Panc1 (cell line): ENCODE data around the gene ACER3. TPM values are rescaled to one million over a fixed set of nuclear protein-coding genes. Genes with fewer than 3 reads are reported as not detected.
"Not testable (repeated sequence)": the region's sequence is repeated elsewhere in the genome, so short reads cannot be mapped to it uniquely, and the experiment has no call there.

Experiments used
- ATAC-seq: fragments of 200-7000 bp; cut with Tn5 transposase; 2 replicates; pipeline ENCODE4 v1.9.1; 2020; ENCODE audit warnings: mild to moderate bottlenecking, moderate library complexity
- BruUV-seq: library from RNA; stranded (reverse); fragments of 400-500 nt; replicated peaks from 2 replicates; lab custom pipeline; 2021; lab: Mats Ljungman, UMichigan
- CTCF ChIA-PET: fragments of 300-600 bp; sonication (Branson Sonifier 250); formaldehyde crosslinking; loops from one replicate; lab custom pipeline; 2022; ENCODE audit warnings: antibody characterized with exemption; lab: Charles Lee
- POLR2A ChIA-PET: fragments of 300-600 bp; sonication (Branson Sonifier 250); formaldehyde crosslinking; loops from one replicate; lab custom pipeline; 2022; ENCODE audit warnings: antibody characterized with exemption; lab: Charles Lee
- DNase-seq: peaks from one replicate; pipeline ENCODE4 v3.0.0-alpha.2; 2010; ENCODE audit warnings: low read depth, low spot score
- H3K27ac ChIP-seq: 2 replicates; pipeline ENCODE4 v1.5.1; 2011; ENCODE audit warnings: mild to moderate bottlenecking, low read length, inconsistent platforms
- H3K27me3 ChIP-seq: fragments of 200-500 bp; sonication (Bioruptor generic); 2 replicates; pipeline ENCODE4 v1.6.0; 2014; ENCODE audit warnings: low read length, inconsistent platforms; ENCODE audit not compliant: control insufficient read depth, insufficient read depth
- H3K36me3 ChIP-seq: fragments of 200-500 bp; sonication (Bioruptor generic); 2 replicates; pipeline ENCODE4 v1.5.1; 2014; ENCODE audit warnings: inconsistent platforms, mild to moderate bottlenecking, low read length, moderate library complexity; ENCODE audit not compliant: control insufficient read depth, insufficient read depth
- H3K4me1 ChIP-seq: 2 replicates; pipeline ENCODE4 v1.5.1; 2011; ENCODE audit warnings: inconsistent platforms, mild to moderate bottlenecking, low read length, moderate library complexity; ENCODE audit not compliant: control insufficient read depth, insufficient read depth
- H3K4me3 ChIP-seq, 2 experiments: 2 replicates each; pipeline ENCODE4 v1.5.1; 2011 to 2012; ENCODE audit warnings: low read depth in 2 of 2, low read length in 2 of 2, mild to moderate bottlenecking in 2 of 2, inconsistent platforms in 1 of 2, moderate library complexity in 1 of 2
- H3K9me3 ChIP-seq: fragments of 200-500 bp; sonication (Bioruptor generic); 2 replicates; pipeline ENCODE4 v1.5.1; 2014; ENCODE audit warnings: low read depth, mild to moderate bottlenecking, inconsistent platforms, low read length, moderate library complexity; ENCODE audit not compliant: control insufficient read depth, insufficient read depth
- POLR2AphosphoS5 ChIP-seq: IDR thresholded peaks from 2 replicates; pipeline ENCODE4 v1.6.1; 2012; ENCODE audit warnings: mild to moderate bottlenecking, low read depth, low read length, moderate library complexity
- SIN3A ChIP-seq: IDR thresholded peaks from 2 replicates; pipeline ENCODE4 v1.6.1; 2012; ENCODE audit warnings: low read depth, mild to moderate bottlenecking, low read length, moderate library complexity, borderline replicate concordance; ENCODE audit not compliant: insufficient read depth
- TCF7L2 ChIP-seq: IDR thresholded peaks from 2 replicates; pipeline ENCODE4 v1.6.1; 2011; ENCODE audit warnings: mild to moderate bottlenecking, low read depth, low read length, inconsistent platforms
- in situ Hi-C: cut with HindIII; loops from 2 replicates; pipeline ENCODE4 v1.10.0; 2016; ENCODE audit warnings: low sequenced_read_pairs, low pct_unique_long_range_greater_than_20kb
- intact Hi-C: fragments of 100-400 bp; cut with micrococcal nuclease; formaldehyde crosslinking; loops from one replicate; pipeline ENCODE4 v1.10.0; 2022; ENCODE audit not compliant: unreplicated experiment
- total RNA-seq: library from RNA; stranded (reverse); gene quantifications from one replicate; pipeline ENCODE4 v1.2.1, GENCODE V29; 2021; ENCODE audit not compliant: unreplicated experiment
- TF ChIP-seq, protein P1 (sequence below), 2 experiments: IDR thresholded peaks; 2 replicates each; pipeline ENCODE4 v1.6.1; 2011 to 2012; ENCODE audit warnings: low read depth in 2 of 2, control low read depth in 1 of 2, low read length in 1 of 2, mild to moderate bottlenecking in 1 of 2, moderate library complexity in 1 of 2; ENCODE audit not compliant: insufficient read depth in 1 of 2
- TF ChIP-seq, protein P2 (sequence below): fragments of 450-650 bp; IDR thresholded peaks from 2 replicates; pipeline ENCODE4 v1.5.1; 2017; ENCODE audit warnings: mild to moderate bottlenecking

The ACER3 gene
- total RNA-seq, 1 experiment from 2014 or later: 41.8 TPM

DNA sequence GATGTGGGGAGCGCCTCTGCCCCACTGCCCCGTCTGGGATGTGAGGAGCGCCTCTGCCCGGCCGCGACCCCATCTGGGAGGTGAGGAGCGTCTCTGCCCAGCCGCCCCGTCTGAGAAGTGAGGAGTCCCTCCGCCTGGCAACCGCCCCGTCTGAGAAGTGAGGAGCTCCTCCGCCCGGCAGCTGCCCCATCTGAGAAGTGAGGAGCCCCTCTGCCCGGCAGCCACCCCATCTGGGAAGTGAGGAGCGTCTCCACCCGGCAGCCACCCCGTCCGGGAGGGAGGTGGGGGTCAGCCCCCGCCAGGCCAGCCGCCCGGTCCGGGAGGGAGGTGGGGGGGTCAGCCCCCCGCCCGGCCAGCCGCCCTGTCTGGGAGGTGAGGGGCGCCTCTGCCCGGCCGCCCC is 39.3 kb upstream of the ACER3 start:
- intact Hi-C loops, BruUV-seq, CTCF ChIA-PET, ATAC-seq, H3K9me3 ChIP-seq, H3K4me3 ChIP-seq, H3K27me3 ChIP-seq, POLR2A ChIA-PET, DNase-seq, H3K27ac ChIP-seq, H3K36me3 ChIP-seq, in situ Hi-C loops: not testable (repeated sequence)
- H3K4me1 ChIP-seq: peaks cover 18% of the 10 kb centered on the region

DNA sequence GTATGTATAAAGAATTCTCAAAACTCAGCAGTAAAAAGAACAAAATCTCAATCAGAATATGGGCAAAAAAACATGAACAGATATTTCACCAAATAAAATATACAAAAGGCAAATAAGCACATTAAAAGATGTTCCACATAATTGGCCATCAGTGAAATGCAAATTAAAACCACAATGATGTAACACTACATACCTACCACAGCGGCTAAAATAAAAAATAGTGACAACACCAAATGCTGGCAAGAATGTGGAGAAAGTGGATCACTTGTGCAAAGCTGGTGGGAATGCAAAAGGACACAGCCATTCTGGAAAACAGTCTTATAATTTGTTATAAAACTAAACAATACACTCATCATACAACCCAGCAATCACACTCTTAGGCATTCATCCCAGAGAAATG is 38.3 kb upstream of the ACER3 start:
- no TSS peak for BruUV-seq
- H3K4me3 ChIP-seq: no peak overlapping the region
- ChIA-PET CTCF (interaction anchor here (0.6 kb wide), 1 partner anchor 127 kb away, joined by 6 read pairs; no protein-coding TSS in a partner anchor), POLR2A (interaction anchor here (0.6 kb wide), 2 partner anchors 9 to 16 kb away, joined by 3 read pairs; no protein-coding TSS in a partner anchor)
- H3K27me3 ChIP-seq: no peaks in the 10 kb centered on the region
- peak overlapping the region; percentile 26; the same call in 1 of the 2 replicates for H3K27ac ChIP-seq
- H3K36me3 ChIP-seq: no peaks in the 10 kb centered on the region
- TF ChIP-seq SIN3A (no peak), POLR2AphosphoS5 (no peak), TCF7L2 (no peak)
- TF ChIP-seq, protein P1, sequence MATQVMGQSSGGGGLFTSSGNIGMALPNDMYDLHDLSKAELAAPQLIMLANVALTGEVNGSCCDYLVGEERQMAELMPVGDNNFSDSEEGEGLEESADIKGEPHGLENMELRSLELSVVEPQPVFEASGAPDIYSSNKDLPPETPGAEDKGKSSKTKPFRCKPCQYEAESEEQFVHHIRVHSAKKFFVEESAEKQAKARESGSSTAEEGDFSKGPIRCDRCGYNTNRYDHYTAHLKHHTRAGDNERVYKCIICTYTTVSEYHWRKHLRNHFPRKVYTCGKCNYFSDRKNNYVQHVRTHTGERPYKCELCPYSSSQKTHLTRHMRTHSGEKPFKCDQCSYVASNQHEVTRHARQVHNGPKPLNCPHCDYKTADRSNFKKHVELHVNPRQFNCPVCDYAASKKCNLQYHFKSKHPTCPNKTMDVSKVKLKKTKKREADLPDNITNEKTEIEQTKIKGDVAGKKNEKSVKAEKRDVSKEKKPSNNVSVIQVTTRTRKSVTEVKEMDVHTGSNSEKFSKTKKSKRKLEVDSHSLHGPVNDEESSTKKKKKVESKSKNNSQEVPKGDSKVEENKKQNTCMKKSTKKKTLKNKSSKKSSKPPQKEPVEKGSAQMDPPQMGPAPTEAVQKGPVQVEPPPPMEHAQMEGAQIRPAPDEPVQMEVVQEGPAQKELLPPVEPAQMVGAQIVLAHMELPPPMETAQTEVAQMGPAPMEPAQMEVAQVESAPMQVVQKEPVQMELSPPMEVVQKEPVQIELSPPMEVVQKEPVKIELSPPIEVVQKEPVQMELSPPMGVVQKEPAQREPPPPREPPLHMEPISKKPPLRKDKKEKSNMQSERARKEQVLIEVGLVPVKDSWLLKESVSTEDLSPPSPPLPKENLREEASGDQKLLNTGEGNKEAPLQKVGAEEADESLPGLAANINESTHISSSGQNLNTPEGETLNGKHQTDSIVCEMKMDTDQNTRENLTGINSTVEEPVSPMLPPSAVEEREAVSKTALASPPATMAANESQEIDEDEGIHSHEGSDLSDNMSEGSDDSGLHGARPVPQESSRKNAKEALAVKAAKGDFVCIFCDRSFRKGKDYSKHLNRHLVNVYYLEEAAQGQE (IDR thresholded peaks at IDR 0.05; ENCODE audit: insufficient read depth in 1 of 2, low read depth in 2 of 2, low read length in 1 of 2): no peak
- DNase-seq: no peak
- peaks cover 18% of the 10 kb centered on the region for H3K4me1 ChIP-seq
- peaks cover under 1% of the 10 kb centered on the region; the same call in 1 of the 2 replicates for H3K9me3 ChIP-seq
- in situ Hi-C loops (no loop called here), intact Hi-C loops (no loop called here)
- ATAC-seq: no peak

DNA sequence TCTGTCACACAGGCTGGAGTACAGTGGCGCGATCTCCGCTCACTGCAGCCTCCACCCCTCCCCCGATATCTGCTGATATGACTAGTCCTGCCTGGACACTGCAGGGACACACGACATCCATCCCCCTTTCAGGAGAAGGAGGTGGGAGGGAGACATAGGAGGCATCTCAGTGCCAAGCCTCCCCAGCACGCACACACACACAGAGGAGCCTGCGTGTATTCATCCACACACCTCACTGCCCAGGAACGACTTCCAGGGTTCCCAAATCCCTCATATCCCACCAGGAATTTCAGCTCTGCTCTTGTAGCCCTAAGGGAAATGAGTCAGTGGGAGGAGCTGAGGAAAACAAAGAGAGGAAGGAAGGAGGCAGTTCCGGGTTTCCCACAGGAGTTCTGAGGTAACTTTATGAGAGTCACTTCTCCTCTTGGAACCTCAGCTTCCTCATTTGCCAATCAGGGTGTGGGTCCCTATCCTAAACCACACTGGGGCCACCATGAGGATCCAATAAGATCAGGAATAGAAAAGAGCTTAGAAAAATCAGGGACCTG is 37.2 kb upstream of the ACER3 start:
- no peaks in the 10 kb centered on the region for H3K36me3 ChIP-seq
- H3K27ac ChIP-seq: peak overlapping the region; percentile 75
- no peaks in the 10 kb centered on the region for H3K27me3 ChIP-seq
- no TSS peak for BruUV-seq
- peak overlapping the region in 1 of 2 experiments; percentile 47; a peak in 3 of 4 replicates for H3K4me3 ChIP-seq
- ATAC-seq: peak; percentile 92
- CTCF ChIA-PET: interaction anchor here (1.4 kb wide), 1 partner anchor 95 kb away, joined by 3 read pairs; no protein-coding TSS in a partner anchor
- DNase-seq: peak; percentile 74
- TF ChIP-seq, protein P1 (IDR thresholded peaks at IDR 0.05; ENCODE audit: insufficient read depth in 1 of 2, low read depth in 2 of 2, low read length in 1 of 2): no peak
- TF ChIP-seq SIN3A (no peak), TCF7L2 (no peak), POLR2AphosphoS5 (no peak)
- TF ChIP-seq, protein P2, sequence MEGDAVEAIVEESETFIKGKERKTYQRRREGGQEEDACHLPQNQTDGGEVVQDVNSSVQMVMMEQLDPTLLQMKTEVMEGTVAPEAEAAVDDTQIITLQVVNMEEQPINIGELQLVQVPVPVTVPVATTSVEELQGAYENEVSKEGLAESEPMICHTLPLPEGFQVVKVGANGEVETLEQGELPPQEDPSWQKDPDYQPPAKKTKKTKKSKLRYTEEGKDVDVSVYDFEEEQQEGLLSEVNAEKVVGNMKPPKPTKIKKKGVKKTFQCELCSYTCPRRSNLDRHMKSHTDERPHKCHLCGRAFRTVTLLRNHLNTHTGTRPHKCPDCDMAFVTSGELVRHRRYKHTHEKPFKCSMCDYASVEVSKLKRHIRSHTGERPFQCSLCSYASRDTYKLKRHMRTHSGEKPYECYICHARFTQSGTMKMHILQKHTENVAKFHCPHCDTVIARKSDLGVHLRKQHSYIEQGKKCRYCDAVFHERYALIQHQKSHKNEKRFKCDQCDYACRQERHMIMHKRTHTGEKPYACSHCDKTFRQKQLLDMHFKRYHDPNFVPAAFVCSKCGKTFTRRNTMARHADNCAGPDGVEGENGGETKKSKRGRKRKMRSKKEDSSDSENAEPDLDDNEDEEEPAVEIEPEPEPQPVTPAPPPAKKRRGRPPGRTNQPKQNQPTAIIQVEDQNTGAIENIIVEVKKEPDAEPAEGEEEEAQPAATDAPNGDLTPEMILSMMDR: no peak
- in situ Hi-C loops: no loop called here
- POLR2A ChIA-PET: interaction anchor here (0.6 kb wide), 1 partner anchor 42 kb away, joined by 6 read pairs; no protein-coding TSS in a partner anchor
- H3K4me1 ChIP-seq: peaks cover 18% of the 10 kb centered on the region
- no peaks in the 10 kb centered on the region for H3K9me3 ChIP-seq
- intact Hi-C loops: no loop called here
